Measurements from ENCODE around the gene MARCHF10. TPM values are rescaled to one million over a fixed set of nuclear protein-coding genes. Genes with fewer than 3 reads are reported as not detected.

Gene MARCHF10
- total RNA-seq, 1 experiment from 2014 or later = 0.11 TPM

DNA sequence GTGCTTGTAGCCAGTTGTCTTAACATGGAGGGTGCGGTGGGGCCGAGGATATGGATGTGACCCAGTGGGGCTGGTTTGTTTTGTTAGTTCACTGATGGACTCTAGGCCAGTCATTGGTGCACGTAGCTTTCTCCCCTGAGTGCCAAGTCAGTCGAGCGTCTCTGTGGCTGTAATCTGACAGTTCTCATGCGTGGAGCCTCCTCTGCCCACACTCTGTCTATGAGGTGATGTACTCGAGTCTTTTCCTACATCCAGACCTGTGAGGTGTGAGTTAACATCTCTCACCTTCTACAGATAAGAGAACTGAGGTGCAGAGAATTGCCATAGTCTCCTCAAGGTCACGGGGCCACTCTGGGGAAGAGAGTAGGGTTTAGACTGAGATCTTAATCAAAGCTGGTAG is 90.2 kb downstream of the MARCHF10 start:
- DNase-seq (ENCODE audit: low read depth) = no peak

DNA sequence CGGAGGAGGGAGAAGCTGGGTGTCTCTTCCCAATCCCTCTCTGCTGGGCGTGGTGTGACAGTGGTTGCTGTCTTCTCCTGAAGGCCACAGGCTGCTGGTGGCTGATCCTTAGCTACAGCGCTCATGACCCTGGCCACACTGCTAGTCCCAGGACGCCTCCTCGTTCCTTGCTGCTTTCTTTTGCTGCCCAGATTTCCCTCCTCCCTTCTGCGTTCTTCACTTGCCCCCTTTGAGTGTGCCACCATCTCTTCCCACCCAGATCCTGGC is 90.6 kb downstream of the MARCHF10 start:
- DNase-seq (ENCODE audit: low read depth) = no peak

DNA sequence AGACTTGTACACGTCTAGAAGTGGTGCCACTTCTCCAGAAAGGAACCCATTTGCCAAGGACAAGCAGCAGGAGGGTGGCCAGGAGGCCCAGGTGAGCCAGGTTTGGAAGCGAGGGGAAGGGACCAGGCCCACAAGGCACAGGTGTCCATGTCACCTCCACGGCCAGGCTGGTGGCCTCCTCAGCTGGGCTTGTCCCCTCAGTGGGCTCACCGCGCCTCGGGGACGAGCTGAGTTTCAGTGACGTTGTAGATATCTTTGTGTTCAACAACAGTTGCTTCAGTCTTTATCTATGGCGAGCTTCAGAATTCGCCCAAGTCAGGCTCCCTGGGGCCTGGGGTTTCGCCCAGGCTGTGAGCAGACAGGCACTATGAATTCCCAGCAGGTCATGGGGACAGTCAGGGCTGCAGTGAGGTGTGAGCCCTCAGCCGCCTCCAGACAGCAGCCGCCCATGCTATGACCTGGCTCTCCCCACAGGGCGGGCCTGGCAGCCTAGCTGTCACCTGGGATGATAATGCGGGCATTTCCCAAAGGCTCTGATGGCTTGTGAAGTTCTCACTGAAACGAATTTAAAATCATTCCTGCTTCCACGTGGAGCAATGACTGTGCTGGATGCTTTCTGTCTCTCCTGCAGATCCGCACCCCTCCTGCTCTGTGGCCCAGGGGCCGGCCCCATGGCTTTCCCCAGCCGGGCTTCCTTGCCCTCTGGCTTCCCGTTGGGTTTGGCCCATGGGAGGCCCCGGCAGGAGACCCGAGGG is 91.1 kb downstream of the MARCHF10 start:
- no peak for DNase-seq (ENCODE audit: low read depth)

DNA sequence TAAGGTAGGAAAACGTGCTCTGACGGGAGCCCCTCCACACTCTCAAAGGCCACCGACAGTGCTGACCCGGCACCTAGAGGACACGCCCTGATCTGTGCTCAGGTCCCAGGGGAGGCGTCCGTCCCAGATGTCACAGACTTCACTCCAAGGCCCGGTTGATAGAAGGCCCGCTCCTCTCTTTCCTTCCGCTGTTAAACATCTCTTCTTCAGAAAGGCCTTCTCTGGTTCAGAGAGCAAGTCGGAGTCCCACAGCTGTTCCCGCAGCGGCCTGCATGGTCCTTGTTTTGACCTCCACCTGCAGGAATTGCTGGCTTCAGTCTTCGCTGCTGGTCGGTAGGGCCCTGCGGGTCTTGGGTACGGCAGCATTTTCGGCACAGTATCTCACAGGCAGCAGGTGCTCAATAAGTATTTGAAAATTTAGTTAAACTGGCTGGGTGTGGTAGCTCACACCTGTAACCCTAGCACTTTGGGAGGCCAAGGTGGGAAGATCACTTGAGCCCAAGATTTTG is 92.2 kb downstream of the MARCHF10 start:
- no peak for DNase-seq (ENCODE audit: low read depth)

DNA sequence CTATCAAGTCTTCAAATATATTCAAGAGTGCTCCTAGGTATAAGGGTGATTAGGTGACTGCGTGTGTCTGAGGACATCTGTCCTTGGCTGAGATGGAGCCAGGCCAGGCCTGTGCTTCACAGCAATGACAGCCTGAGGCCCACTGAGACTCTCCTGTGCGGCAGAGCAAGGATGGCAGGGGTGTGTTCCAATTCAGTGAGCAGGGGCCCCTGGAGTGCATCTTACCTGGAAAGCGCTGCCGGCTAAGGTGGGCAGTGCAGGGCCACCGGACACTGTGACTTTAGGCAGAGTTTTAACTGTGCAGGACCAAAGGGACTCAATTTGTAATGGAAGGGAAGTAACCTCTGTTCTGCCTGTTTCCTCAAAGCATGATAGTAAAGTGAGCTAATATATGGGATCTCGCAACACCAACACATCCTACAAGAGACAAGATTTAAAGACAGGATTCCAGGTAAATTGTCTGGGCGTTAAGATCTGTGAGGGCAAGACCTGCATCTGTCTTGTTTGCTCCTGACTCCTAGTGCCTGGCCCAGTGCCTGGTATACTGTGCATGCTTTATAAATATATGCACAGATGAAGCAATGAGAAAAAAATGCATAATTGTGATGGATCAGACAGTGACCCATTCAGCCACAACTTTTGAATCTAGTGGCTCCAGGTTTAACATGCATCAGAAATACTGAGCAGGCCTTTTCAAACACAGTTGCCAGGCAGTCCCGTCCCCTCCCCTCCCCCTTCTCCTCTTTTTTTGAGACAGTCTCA is 93.9 kb downstream of the MARCHF10 start:
- no peak for DNase-seq (ENCODE audit: low read depth)

DNA sequence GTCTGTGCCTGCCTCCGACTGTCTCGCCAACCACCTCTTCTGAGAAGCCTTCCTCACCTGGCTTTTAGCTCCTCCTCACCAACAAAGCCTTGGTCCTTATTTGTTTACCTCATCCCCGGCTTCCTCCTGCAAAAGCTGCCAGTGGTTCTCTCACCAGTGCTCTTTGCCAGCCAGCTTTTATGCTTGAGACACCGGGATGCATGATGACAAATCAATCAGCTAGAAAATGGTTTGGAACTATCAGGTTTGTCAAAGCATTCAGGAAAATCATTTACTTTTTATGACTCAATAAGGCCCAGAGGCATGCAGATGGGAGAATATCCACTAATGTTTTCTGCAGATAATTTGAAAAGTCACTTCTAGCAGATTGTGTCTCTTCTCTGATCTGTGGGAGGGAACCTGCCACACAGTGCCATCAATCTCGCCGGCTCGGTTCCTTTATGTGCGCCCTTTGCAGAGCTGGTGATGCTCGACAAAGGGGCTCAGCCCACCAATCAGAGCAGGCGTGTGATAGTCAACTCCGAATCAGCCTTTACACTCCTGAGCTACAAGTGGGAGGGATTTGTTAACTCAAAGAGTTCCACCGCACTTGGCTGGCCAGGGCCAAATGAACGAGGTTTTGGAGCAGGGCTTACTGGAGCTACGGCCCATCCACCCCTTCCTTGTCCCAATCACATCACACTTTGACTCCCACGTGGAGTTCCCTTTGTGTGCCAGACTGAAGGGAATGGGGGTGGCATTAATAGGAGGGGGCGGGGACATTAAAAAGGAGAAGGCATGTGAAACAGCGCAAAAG is 94.8 kb downstream of the MARCHF10 start:
- DNase-seq (ENCODE audit: low read depth) = no peak

DNA sequence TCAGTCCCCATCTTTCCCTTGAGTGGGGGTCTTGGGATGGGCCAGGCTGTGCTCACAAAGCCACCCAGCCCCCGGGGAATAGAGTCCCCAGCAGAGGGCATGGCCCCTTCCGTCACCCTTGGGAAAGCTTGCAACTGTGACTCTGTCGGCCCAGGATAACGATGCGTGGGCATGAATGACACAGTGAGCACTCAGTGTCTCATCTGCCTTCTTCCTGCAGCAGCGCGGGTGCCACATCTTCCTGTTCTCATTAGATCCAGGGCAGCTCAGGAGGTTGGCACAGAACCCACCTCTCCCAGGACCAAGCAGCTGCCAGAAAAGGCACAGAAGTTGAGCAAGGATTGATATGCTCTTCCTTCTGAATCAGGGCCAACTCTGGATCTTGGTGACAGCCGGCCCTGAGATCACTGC is 95.9 kb downstream of the MARCHF10 start:
- DNase-seq (ENCODE audit: low read depth) = peak; percentile 44

DNA sequence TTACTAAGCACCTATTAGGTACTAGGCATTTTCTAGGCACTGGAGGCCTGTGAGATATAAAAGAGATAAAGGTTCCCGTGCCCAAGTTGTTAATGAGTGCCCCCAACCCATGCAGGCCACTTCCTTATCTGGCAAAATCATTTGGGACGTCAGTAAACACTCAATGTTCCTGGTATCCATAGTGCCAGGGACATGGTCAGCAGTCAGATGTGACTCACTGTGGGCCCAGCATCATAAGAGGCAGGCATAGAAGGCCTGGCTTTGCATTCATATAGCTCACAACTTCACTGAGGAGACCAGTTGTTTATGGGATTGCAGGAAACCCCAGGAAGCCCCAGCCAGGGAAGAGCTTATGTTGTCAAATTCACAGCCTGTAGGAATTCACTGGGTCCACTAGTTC is 99.5 kb downstream of the MARCHF10 start:
- no peak for DNase-seq (ENCODE audit: low read depth)

DNA sequence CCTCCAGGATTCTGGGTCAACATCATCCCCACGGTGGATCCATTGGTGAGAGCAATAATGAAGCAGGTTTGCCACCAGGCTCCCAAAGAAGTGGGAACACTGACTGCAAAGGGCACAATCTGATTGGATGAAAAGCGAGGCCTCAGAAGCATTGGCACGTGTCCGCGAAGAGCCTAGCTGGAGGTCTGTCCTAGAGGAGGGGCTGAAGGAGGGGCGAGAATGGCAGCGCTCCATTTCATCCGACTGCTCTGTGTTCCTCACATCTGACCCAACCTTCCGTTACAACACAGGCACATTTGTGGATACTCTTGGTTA is 100.7 kb downstream of the MARCHF10 start:
- no peak for DNase-seq (ENCODE audit: low read depth)

DNA sequence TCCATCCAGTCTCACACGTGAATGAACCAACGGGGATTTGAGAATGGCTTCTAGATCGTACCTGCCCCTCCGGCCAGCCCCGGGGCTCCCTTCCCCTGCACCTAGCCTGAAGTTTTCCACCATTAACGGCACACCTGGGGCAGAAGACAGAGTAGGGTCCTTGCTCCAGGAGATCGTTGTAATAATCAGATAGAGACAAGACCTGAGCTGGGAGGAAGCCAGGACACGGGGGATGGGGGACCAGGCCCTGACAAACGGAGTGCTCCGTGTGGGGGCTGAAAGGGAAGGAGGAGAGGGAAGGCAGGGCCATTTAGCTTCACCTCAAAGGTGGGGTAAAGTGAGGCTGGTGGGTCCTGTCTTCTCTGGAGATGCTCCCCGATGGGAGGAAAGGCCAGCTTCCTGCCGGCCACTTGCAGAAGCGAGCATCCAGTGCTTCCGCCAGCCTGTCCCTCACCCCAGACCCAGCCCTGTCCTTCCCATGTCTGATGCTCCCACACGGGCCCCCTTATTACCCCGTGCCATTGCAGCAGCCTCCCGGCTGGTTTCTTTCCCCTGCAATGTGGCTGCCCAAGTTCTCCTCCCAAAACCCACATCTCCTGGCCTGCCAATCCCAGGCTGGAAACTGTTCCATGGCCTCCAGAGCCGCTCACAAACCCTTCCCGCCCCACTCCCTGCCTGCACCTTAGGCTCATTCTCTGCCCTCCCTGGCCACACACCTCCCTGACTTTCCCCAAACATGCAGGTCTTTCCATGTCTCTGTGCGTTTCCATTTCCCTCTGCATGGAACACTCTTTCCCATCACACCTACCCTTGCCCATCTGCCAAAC is 101.3 kb downstream of the MARCHF10 start:
- DNase-seq (ENCODE audit: low read depth) = no peak

DNA sequence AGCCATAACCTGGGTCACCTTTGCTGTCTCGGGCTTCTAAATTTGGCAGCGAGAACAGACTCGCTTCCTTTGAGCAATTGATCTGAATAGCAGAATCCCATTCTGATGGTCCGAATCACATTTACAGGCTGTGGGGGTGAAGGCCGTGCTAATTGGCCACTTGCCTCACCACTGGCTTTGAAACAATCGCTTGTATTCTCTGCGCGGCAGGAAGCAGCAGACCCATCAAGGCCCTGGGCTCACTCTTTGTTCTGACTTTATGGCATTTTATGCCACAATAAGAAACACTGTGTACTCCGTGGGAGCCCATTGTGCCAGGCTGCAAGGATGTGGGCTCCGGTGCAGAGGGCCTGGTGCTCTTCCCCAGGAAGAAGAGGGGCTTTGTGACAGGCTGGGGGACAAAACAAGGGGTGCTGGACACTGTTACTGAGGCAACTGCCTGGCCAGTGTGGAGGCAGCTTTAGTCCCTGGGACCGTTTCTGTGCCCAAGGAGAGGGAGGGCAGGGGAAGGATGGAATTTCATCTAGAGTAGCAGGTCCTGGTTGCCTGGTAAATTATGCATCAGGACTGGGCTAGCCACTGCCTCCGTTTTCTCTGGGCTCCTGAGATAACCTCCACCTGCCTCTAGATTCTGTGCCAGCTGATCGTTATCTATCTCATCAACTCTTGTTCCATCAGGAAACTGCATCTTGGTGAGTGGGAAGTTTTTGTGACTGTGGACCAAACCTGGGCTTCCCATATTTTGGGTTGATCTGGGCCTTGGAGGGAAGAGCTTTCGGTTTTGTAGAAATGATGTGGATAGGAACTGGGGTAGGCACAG is 102.1 kb downstream of the MARCHF10 start:
- DNase-seq (ENCODE audit: low read depth) = no peak

DNA sequence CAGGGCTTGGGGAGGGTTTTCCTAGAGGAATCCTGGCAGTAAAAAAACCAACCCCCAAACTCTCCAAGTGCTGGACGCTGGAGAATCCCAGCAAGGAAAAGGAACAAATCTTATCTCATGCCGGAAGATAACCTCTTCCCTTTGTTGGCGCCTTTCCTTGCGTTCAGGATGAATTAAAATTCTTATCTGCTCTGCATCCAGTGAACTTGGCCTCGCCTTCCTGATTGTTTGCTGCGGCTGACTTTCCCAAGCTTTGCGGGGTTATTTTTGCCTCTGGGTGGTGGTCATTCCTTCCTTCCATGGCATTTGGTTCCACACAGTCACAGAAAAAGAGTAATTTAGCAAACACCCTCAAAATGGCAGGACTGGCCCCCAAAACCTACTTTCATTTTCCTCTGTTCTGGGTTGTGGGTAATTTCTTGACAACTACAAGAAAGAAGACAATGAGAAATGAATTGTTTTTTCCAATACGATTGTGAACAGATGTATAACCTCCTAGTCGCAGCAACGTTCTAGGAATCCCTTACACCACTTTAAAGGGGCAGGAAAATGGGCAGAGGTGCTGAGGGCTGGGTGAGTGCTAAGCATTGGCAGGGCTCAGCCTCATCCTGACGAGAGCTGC is 102.8 kb downstream of the MARCHF10 start:
- peak; percentile 22 for DNase-seq (ENCODE audit: low read depth)

DNA sequence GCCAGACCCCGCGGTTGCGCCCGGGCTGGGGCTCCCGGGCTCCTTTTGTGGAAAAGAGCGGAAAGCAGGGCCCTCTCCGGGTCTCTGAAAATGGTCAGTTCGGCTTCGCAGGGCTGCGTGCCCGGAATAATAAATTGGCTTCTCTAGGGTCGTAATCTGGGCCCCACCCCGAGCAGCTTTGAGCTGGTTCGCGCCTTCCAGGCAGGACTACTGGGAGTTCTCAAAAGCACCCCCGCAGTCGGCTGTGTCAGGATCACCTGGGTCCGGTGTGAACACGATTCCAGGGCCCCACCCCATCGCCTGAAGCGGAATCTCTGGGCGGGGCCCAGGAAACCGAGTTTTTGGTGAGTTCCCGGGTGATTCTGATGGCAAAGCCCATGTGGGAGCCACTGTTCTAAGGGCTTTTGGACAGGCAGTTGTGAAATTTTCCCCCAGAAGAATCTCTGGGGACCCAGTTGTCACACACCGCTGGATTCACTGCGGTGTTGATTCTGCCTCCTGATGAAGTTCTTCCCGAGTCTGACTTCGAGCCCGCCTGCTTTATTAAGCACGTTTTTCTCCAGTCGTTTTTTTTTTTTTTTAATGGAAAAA is 103.6 kb downstream of the MARCHF10 start:
- DNase-seq (ENCODE audit: low read depth) = peak; percentile 62

DNA sequence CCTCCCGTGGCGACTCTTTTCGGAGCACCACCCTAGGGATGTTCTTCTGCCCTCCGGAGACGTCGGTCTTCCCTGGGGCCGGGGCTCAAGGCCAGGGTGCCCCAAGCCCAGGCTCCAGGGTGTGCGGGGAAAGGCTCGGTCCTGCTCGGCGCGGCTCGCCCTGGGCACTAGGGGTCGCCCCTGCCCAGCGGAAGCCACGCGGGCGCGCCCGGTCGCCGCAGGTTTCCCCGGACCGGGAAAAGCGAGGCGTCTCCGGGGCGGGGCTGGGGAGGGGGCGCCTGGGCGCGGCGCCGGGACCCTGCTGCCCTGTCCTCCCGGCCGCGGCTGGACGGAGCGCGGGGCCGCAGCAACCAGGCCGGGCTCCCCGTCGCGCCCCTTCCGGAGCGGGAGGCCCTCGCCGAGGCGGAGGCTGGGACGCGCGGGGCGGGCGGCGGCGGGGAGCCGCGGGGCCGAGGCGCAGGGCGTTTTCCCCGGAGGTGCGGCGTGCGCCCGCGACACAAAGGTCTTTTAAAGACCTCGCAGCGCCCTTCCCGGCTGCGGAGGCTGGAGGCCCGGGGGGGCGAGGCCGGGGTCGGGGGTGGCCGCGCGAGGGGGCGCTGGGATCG is 104.2 kb downstream of the MARCHF10 start:
- DNase-seq (ENCODE audit: low read depth) = peak; percentile 63

DNA sequence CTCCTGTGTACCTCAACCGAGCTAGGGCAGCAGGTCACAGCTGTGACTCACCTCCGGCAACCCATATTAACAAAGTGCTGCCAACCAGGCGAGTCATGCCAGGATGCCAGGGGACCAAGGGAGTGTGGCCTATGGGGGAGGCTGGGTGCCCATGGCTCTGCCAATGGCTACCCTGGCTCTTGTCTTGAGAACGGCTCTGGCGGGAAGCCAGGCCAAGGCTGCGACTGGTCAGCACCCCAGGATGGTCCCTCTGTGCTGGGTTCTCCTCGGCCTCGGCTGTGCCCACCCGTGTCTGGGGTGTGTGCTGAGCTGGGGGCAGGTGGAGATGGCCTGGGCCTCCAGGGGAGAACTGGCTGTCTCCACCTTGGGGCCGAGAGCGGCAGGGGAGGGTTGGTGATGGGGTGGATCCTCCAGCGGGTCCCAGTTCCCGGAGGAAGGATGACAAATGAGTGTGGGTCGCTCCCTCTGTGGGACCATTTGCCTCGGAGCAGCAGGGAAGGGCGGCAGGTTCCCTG is 104.8 kb downstream of the MARCHF10 start:
- DNase-seq (ENCODE audit: low read depth) = peak; percentile 80

DNA sequence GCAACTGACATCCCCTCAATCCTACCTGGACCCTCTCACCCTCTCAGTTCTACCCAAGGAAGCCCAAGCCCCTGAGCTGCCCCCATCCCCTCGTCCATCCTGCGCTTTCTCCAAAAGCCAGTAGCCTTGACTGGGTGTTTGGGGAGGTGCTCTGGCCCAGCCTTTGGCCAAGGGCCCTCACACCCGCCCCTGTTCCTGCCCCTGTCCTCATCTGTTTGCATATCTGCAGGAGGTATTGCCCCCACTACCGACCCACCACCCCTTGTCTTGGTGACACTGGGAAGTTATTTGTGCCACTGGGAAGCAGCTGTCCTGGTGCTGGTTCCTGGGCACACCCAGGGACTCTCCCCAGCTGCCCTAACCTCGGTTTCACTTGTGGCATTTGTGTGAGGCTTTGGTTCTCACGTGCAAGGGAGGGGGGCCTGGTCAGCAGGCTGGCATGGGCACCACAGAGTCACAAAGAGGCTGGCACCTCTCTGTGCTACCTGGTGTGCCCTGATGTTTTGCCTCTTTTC is 105.3 kb downstream of the MARCHF10 start:
- no peak for DNase-seq (ENCODE audit: low read depth)

DNA sequence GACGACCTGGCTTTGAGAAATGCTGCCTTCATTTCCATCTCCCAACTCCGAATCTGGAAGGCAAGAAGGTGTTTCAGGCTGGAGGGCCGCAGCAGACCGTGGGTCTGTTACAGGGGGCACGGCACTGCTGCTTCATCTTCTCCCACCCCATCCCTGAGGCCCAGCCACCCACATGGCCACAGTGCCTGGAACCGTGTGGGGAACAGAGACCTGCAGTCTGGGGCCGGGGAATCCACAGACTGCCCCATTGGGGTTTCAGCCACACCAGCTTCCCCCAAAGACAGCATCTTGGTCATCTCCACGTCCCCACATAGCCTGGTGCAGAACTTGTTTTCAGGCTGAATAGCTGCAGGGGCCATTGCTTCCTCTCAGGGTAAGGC is 106.4 kb downstream of the MARCHF10 start:
- DNase-seq (ENCODE audit: low read depth) = no peak

DNA sequence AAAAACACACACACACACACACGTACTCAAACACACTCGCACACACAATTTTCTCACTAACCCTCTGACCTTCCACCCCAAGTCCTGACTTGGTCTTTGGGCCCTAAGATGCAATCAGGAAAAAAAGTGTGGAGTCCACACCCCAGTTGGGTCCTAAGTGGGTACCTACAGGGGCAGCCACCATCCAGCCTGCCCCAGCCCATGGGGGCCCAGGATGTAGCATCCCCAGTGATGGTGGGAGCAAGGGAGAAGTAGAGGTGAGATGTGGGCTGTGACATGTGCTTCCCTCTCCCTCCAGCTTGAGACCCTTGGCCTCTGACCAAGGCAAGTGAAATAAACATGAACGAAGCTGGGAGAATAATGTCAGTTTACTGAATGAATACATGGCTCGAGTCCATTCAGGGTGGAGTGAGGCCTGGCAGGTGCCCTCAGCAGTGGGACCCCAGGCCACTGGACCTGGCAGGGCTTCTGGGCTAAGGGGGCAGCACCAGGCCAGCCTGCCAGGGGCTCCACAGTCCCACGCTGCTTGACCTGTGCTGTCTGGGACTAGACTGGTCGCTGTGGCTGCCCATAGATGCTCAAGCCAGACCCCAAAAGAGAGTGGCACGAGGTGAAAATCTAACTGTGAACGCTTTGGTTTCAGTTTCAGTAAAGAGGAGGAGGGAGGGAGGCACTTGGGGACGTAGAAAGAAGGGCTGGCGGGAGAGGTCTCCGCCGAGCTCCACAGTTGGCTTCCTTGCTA is 107.0 kb downstream of the MARCHF10 start:
- no peak for DNase-seq (ENCODE audit: low read depth)

Measured in LHCN-M2 (cell line).